GM21515 (cell line): Measurements from ENCODE around the gene ARHGAP4.

Source experiments
- ATAC-seq: cut with Tn5 transposase; IDR thresholded peaks from one replicate; pipeline ENCODE4 v1.9.1; 2021; ENCODE audit not compliant: unreplicated experiment

The ARHGAP4 gene

DNA sequence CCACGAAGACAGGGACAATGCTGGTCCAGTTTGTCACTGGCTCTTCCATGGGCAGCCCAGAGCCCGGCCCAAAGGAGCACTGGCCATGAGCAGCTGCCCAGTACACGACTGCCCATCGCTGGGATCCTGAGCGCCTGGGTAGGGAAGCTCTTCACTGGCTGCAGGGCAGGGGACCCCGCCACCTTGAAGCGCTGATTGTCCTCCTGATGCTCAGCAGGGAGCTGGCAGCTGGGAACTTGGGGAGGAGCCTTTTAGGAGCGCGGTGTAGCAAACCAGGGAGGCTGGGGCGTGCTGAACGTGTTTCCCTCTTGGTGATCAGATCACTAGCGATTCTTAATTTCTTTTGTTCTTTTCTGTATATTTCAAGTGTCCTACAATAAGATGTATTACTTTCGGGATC lies 41.9 kb downstream of the ARHGAP4 start:
- ATAC-seq = no peak

DNA sequence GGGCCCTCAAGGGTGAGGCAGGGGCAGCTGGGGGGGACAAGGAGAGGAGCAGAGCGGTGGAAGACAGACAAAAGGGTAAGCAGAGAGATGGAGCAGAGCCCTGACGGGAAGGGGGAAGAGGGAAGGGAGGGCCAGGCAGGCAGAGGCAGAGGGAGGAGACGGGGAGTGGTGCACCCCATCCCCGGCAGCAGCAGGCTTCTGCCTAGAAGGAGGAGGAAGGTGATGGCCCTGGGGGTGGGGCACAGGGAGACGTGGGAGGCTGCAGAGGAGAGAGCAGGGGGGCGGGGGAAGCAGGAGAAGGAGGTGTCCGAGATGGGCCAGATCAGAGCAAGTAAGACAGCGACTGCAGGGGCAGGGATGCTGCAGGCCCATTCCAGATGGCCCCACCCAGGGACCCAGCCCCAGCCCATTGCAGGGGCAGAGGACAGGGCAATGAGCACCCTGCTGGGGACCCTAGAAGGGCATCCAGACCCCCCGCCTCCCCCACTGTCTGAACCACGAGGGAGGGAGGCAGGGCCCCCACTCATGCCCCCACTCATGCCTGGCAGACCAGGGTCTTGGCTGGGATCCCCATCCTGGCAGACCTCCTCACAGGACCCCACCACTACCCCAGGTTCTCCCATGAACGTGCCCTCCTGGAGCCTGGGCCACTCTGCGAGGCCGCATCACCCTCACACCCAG lies 42.8 kb downstream of the ARHGAP4 start:
- no peak for ATAC-seq

DNA sequence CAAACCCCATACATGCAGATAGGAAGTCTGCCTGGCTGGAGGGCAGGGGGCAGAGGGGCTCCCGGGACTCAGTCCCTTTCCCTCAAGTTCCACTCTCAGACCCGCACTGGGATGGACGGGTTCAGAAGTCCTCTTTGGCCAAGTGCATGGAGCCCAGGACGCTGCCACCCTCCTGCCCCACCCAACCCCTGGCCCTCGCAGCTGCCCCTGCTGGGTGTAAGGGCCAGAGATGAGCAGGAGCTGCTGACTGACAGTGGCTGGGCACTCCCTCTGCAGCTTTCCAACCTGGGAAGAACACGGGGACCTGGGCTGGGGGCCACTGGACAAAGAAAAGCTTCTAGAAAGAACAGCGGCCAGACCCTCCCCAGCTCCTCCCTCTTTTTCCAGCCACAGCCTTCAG lies 43.5 kb downstream of the ARHGAP4 start:
- ATAC-seq = no peak

DNA sequence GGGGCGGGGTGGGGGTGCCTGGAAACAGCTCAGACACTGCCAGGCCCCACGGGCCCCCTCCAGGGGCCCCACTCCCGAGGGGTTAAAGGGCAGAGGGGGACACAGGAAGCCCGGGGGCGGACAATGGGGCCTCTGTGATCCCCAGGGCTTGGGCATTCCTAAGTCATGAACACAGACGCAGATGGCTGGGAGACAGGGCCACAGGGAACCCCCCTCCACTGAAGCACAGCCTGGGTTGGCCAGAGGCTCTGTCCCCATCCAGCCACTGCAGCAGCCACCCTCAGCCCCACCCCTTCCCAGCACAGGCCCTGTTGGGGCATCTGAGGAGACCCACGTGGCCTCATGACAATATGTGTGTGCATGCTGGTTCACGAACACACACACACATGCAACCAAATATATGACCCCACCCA lies 44.0 kb downstream of the ARHGAP4 start:
- ATAC-seq = no peak

DNA sequence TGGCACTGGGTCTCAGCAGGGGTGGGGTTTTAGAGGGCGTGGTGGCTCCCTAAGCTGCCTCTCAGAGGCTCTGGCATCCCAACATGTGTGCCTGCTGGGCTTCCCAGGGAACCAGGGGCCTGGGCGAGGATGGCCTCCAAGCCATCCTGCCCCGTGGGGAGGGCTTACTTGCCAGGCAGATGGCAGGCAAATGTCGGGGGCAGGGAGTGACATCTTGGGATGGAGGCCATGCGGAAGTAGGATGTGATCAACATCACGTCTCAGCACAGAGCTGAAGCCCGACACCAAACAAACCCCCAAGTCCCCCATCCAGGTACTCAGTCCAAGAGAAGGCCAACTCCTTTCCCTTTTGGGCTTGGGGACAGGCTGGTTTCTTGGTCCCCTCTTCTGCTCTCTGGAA lies 44.8 kb downstream of the ARHGAP4 start:
- no peak for ATAC-seq

DNA sequence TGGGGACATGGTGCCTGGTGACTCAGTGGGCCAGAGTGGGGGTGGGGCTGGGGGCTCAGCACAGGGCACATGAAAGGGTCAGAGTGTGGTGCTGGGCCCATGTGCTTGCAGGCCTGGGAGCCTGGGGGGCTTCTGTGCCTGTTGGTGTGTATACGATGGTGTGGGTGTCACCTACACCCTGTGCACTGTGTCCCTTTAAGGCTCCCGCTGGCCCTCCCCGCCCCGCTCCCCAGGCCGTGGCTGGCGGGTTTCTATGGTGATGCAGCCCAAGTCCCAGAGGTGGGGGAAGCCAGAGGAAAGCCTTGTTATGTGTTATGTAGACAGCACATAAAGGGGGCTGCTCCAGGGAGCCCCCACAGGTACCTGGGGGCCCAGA lies 45.6 kb downstream of the ARHGAP4 start:
- no peak for ATAC-seq

DNA sequence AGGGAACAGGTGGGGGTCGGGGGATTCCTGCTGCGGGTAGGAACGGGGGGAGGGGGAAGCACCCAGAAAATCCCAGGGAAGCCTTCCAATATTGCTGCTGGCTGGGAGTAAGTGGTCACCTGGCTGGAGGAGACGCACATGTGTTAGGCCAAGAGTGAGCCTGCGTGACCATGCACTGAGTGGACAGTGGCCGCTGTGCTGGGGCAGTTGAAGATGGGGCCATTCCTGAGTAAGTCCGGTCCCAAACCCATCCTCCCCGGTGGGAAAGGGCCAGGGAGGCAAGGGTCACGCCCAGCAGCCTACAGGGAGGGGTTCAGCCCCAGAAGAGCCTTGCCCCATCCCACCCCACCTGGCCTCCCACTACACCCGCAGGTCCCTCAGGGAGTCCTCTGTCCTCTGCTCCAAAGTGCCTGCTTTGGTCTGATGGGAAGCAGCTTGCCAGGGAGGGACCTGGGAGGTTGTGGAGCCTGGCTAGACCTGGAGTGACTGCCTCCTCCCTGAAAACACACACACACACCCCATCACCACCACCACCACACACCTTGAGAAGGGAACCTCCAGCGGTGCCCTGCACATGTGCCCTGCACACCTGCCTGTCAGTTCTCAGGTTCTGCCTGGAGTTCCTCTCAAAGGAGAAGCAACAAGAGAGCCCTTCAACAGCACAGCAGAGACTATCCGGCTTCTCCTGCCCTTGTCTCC lies 46.2 kb downstream of the ARHGAP4 start:
- no peak for ATAC-seq

DNA sequence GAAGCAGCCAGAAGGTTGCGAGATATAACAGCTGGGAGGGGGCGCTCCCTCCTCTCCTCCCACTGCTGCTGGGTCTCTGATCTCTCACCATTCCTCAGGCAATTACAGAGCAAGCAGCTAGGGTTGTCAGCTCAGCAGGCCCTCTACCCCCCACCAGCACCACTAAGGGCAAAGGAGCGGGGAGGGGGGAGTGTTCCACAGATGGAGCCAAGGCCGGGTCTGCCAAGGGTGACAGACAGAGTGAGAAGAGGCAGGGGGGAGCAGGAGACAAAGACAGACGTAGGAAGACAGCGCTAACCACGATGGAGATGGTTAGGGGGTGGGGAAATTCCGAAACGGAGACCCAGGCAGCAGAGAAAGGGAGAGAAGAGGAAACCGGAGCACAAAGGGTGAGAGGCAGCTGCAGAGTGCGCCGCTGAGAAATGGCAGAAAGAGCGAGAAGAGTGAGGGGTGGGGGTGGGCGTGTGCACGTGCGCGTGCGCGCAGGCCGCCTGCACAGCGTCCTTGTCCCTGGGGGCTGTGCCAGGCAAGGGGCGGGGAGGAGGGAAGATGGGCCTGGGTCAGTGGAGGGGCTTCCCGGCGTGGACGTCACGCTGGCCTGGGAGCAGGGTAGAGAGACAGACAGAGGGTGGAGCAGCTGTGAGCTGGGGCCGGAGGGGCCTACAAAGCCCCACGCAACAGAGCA lies 47.0 kb downstream of the ARHGAP4 start:
- no peak for ATAC-seq

DNA sequence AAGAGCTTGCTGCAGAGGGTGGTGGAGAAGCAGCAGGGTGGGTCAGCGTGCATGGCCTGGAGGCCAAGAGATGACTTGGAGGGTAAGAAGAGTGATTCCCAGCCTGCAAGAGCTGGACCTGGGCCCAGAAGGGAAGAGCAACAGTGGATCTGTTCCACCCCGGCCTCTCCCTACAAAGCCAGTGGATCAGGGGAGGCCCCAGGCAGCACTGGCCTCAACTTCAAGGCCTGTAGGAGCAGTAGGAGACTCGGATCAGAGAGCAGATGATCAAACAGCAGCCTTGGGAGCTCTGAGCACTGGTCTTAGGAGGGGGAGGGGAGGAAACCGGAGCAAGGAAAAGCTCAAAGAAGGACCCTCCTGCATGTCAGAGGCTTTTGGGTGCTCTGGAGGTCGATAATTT lies 47.7 kb downstream of the ARHGAP4 start:
- ATAC-seq = no peak

DNA sequence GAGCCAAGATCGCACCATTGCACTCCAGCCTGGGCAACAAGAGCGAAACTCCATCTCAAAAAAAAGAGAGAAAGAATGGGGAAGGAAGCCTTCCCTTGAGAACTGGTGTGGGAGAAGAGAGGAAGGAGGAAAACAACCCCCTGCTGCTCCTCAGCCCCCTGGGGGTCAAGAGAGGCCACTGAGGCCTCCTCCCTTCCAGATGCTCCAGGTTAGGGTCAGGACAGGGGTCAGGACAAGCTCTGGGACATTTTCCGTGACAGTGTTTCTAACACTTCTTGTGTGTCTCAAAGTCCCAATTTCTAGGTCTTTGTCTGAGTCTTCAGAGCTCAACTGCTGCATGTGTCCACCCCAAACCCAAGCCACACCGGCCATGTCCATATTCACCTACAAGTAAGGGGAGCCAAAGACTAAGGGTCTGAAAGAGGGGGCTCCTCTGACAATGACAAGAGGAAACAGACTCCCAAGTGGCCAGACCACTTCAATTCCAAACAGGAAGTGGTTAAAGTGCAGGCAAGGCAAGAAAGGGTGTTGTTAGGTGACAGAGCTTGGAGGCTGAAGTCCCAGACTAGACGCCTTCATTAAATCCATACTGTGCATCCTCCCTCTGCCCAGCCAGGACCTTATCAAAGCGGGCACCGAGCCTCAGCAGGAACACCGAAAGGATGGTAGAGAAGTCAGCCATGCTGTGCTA lies 48.3 kb downstream of the ARHGAP4 start:
- no peak for ATAC-seq

DNA sequence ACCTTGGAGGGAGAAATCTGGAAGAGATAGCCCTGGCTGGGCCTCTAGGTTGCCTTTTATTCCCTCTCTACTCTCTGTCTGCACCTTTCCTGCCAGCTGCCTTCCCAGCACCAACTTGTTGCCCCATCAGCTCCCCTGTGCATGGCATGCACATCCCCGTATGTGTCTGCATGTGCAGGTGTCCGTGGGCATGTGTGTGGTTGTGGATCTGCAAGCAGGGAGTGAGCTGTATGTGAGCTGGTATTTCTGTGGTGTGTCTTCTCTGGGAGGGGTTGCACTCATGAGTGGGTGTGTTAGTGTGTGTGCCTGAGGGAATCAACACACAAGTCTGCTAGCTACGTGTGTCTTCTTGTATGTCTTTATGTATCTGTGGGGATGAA lies 50.0 kb downstream of the ARHGAP4 start:
- no peak for ATAC-seq

DNA sequence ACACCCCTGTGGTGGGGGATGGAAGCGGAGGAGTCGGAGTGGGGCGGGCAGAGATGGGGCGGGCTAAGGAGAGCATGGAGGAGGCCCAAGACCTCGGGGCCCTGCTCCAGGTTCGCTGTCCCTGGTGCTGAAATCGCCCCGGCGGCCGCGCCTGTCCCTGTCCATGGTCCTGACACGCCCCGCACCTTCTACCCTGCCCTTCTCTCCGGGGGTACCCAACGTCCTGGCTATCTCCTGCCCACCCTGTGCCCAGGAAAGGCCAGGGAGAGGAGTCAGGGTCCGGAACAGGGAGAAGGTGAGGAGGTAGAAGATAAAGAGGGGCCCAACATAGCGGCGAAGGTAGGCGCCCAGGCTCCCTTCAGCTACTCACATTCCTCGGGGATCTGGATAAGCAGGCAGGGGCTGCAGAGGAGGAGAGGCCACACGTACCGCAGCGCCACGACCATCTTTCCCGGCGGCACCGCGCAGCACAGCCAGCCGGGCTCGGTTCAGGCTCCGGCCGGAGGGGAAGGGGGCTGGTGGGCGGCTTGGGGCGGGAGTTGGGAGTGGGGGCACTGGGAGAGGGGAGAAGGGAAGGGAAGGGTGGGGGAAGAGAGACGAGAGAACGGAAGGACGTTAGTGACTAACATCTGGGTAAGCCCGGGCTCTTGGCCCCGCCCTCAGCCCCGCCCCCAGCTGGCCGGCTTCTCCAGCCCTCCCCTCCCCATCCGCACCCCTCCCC lies 50.5 kb downstream of the ARHGAP4 start:
- ATAC-seq = no peak

DNA sequence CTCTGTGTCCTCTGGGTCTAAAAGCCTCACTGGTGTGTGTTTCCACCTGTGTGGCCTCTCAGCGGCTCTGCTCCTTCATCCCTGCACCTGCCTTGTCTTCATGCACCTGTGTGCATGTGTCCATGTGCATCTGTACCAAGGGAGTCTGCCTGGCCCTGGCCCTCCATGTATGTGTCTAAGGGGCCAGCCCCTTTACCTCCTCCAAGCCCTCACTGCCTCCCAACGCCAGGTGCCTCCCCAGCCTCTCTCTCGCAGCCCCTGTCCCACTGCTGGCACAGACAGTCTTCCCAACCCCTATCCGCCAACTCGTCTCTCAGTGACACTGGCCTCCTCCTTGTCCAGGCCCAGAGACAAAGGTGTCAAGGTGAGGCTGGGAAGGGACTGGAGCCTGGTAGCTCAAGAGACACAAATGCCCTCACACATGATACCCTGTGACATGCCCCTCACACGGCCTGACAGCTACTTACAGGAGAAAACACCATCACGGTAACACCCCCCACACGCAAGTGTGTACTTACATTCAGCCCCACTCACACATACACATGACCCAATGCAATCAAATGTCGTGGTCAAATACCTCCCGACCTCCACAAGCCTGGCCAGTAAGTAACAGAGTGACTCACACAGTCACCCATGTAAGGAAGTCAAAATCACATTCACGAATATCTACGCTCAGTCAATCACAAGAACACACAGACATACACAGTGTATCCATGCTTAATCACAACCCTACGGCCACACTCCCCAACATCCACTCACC lies 51.5 kb downstream of the ARHGAP4 start:
- ATAC-seq = no peak

DNA sequence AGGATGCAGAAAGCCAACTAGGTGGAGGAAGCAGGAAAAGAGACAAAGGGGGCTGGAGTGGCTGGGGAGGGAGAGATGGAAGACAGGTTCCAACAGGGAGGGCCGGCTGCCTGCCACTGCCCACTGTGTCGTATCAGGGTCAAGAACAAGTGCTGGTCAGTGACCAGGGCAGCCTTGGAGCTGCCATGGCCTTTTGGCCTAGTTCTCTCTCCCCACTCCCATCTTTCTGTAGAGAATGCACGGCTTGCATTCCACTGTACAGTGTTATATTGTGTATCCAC lies 52.0 kb downstream of the ARHGAP4 start:
- ATAC-seq = no peak

DNA sequence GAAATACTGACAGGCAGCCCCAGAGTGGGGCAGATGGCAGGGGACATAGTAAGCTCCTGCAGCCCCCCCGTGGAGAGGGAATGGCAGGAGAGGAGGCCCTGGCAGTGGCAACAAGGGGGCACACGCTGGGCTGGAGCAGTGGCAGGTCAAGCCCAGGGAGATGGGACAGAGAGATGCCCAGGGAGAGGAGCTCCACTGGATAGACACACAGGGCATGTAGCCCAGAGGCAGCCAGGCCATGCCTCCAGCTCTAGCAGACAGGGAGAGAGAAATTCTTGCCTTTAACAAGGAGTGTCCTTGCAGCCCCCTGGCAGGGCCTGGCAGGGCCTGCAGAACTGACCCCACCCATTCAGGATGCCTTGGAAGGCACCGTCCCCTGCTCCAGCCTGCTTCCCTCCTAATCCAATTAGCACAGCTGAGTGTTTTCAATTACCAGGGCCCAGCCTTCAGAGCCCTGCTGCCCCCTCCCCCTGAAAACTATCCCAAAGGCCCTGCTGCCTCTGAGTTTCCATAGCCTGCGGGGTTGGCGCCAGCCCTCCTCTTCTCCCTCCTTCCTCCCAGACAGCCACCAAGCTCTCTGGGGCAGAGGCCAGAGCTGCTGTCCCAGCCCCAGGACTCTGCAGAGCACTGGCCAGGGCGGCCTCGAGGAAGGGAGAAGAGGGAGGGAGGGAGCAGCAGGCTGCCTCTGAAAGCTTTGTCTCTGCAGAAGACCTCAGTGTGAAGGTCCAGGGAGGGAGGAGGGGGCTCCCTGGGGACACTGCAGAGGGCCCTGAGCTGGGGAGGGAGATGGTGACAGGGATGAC lies 52.6 kb downstream of the ARHGAP4 start:
- ATAC-seq = no peak

DNA sequence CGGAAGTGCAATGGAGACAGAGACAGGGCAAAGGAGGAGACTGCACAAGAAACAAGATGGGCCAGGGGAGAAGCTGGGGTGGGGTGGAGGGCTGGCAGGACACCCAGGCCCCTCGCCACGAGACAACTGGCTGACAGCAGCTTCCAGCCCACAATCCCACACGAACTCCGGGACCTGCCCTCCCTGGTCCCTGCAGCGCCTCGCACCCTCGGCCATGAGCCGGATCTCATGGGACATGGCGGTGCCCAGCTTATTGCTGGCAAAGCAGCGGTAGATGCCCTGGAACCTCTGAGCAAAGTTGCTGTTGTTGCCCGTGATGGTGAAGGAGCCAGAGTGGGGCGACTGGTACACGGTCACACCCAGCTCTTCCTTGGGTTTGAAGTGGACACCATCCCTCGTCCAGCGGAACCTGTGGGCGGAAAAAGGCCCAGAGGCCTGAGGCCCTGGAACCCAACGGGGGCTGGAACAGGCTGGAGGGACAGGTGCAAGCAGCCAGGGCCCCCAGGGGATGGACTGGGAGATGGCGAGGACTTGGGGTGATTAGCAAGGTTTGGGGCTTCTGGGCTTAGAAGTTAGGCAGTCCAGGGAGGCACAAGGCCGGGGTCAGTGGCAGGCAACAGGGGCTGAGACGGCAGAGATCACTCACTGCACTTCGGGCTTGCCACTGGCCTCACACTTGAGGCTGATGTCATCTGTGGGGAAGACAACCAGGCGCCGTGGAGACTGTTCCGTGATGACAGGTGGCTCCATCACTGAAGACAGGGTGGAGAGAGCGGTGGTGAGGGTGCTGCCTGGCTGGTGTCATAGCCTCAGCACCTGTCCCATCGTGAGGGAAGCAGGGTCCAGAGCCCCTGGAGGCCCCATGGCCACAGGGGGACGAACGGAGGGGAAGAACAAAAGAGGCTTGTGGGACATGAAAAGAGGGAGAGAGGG lies 53.9 kb downstream of the ARHGAP4 start:
- ATAC-seq = no peak

DNA sequence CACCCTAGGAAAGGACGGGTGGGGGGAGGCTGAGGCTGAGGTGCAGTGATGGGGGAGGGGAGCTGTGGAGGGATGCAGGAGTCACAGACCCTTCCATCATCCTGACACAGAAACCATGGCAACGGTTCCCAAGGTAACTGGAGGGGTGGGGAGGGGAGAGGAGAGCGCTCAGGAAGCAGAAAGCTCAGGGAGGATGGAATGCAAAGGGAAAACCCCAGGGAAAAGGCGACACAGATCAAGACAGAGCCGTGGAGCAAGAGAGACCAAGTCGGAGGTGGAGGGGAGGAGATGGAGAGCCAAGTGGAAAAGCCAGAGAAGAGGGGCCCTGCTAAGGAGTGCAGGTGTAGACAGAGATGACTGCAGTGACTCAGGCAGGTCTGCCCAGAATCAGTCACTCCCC lies 54.6 kb downstream of the ARHGAP4 start:
- ATAC-seq = no peak

DNA sequence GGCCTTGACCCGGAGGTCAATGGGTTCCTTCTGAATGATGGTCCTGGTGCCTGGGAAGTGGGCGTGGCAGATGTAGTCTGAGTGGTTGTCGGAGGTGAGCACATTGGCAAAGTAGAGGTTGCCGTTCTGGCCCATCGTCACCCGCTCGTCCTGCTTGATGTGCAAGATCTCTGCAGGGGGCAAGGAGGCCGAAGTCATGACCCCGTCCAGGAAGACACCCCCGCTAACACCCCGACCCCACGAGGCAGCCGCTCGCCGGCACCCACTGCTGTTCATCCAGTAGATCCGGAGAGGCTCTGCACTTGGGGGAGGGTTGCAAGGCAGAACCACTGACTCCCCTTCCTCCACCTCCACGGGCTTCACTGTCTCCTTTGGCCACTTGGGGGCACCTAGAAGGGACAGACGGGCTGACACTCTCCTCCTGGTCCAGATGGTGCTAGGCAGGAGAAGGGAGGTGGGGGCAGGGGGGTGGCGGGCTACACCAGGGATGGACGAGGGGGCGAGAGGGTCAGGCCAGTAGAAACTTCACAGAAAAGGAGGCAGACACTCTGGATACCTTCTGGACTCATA lies 55.2 kb downstream of the ARHGAP4 start:
- no peak for ATAC-seq
